Activated CD4-positive, alpha-beta memory T cell treated with anti-CD3 and anti-CD28 coated beads for 36 hours (primary cell): ENCODE measurements around the gene CLCA2. TPM values are rescaled to one million over a fixed set of nuclear protein-coding genes. Genes with fewer than 3 reads are reported as not detected.

Experiments used
- CTCF ChIA-PET: fragments of 350-600 bp; sonication (Branson Sonifier 250); formaldehyde crosslinking; loops from one replicate; lab custom pipeline; 2021; ENCODE audit warnings: antibody characterized with exemption, inconsistent platforms; lab: Charles Lee
- POLR2A ChIA-PET: fragments of 350-600 bp; sonication (Branson Sonifier 250); formaldehyde crosslinking; loops from one replicate; lab custom pipeline; 2021; ENCODE audit warnings: antibody characterized with exemption; lab: Charles Lee
- DNase-seq: peaks from one replicate; pipeline ENCODE4 v3.0.0-alpha.2; 2020
- H3K27ac Mint-ChIP-seq: one replicate; pipeline ENCODE4 v1.8.0; 2021; ENCODE audit warnings: mixed read lengths
- H3K27me3 Mint-ChIP-seq: one replicate; pipeline ENCODE4 v1.8.0; 2021; ENCODE audit warnings: mixed read lengths
- H3K36me3 Mint-ChIP-seq: one replicate; pipeline ENCODE4 v1.8.0; 2021; ENCODE audit warnings: mixed read lengths
- H3K4me1 Mint-ChIP-seq: one replicate; pipeline ENCODE4 v1.8.0; 2021; ENCODE audit warnings: low read depth, mixed read lengths
- H3K4me3 Mint-ChIP-seq: one replicate; pipeline ENCODE4 v1.8.0; 2021; ENCODE audit warnings: mild to moderate bottlenecking, mixed read lengths
- H3K9me3 Mint-ChIP-seq: one replicate; pipeline ENCODE4 v1.8.0; 2021; ENCODE audit warnings: mixed read lengths
- intact Hi-C: fragments of 100-400 bp; cut with micrococcal nuclease; formaldehyde crosslinking; loops from one replicate; pipeline ENCODE4 v1.15.1; 2023
- total RNA-seq, 2 experiments: library from RNA; stranded (reverse); gene quantifications; one replicate each; pipeline ENCODE4 v1.2.3, GENCODE V29; 2021

Gene CLCA2
- total RNA-seq, 2 experiments from 2014 or later: not detected

DNA sequence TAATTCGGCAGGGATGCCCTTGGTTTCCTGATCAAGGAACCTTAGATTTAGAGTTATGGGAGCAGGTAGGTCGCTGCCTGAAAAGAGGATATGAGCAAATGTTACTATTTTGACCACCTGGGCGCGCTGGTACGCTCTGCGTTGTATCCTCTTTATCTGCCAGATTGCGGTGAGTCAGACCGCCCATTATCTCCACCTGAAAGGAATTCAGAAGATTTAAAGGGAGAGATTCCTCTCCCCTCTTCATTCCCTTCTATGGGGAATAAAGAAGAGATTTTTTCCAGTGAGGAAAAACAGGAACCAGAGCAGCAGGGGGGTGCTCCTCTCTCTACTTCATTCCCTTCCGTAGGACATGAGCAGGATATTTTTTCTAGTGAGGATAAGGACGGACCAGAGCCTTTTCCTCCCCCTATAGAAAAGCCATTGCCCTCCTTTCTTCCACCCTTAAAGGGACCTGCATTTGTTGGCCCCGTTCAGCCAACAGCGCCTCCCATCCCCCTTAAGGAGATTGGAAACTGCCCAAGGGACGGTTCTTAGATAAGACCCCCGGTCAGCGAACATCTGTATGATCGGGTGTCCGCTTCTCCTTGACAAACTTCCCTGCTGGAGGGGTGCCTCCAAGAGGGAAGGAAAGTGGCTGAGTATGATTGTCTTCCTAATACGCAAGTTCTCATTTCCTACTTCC lies 78.9 kb downstream of the CLCA2 start:
- Mint-ChIP-seq H3K36me3 (no peaks in the 10 kb centered on the region), H3K27ac (no peak overlapping the region), H3K9me3 (no peaks in the 10 kb centered on the region), H3K4me3 (peak overlapping the region; percentile 64), H3K27me3 (peaks cover 15% of the 10 kb centered on the region), H3K4me1 (peaks cover 13% of the 10 kb centered on the region)
- ChIA-PET CTCF (interaction anchor here (0.5 to 6.9 kb wide), 21 partner anchors 9 to 1547 kb away, joined by 3 to 57 read pairs (median 4); partner anchors contain the start of genes CLCA2 and ODF2L), POLR2A (no interaction called here)
- DNase-seq: peak; percentile 19
- intact Hi-C loops: loop anchor here (1.0 to 5.0 kb wide), 6 partner anchors 29 to 239 kb away; partner anchors contain the start of genes ODF2L and SH3GLB1

DNA sequence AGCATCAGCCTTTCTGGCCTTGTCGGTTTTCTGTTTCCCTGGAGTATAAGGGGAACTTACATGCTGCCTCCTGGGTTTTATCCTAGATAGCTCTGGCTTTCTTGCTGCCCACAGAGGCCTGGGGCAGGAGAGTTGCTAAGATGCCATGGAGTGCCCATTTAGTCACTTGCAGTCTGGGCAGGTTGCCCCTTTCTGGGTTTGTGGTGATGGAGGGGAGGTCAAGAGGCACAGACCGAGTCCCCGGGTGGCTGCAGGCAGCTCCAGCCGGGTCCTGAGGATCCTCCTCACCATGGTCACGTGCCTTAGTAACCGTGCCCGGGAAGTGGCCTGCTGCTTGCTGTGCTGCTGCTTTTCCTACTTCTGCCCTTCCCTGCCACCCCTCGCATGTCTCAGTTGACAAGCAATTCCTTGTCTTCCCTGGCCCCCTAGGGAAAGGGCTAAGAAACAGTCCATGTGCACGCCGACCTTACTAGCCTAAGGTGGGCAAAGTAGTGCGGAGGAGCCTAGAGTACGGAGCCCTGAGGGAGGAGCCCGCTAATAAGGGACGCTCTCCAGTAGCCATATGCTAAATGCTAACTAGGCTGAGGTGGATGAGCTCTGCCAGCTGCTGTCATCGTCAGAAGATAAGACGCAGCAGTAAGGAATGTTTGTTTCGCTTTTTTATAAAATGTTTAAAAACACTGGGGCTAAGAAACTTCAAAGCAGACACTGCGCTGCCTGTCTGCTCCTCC lies 79.6 kb downstream of the CLCA2 start:
- Mint-ChIP-seq H3K27me3 (peaks cover 13% of the 10 kb centered on the region), H3K4me3 (peak overlapping the region; percentile 20)
- POLR2A ChIA-PET: no interaction called here

DNA sequence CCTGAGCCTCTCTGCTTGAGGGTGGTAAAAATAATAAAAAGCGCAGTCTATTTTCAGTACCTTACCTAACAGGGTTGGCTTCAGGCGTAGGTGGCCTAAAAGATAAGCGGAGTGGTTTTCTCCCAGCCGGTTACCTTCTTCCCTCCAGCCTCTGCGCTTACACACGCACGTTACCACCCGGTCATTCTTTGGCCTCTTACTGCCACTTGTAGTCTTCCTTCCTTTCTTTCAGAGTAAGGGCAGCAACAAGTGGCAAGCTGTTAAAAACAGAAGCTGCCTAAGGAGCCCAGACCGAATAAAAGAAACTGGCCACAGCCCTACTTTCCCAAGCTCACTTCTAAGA lies 80.1 kb downstream of the CLCA2 start:
- ChIA-PET POLR2A (no interaction called here), CTCF (interaction anchor here (0.9 to 6.9 kb wide), 8 partner anchors 30 to 206 kb away, joined by 3 to 57 read pairs (median 3); no protein-coding TSS in a partner anchor)
- no peak overlapping the region for H3K4me3 Mint-ChIP-seq
- DNase-seq: no peak
- peaks cover 10% of the 10 kb centered on the region for H3K27me3 Mint-ChIP-seq
- H3K36me3 Mint-ChIP-seq: no peaks in the 10 kb centered on the region
- H3K9me3 Mint-ChIP-seq: no peaks in the 10 kb centered on the region
- peaks cover 11% of the 10 kb centered on the region for H3K4me1 Mint-ChIP-seq
- H3K27ac Mint-ChIP-seq: no peak overlapping the region
- intact Hi-C loops: loop anchor here (5.0 kb wide), 2 partner anchors 107 to 238 kb away; partner anchors contain the start of gene ODF2L

More for the DNA sequence above, 79.6 kb downstream of the CLCA2 start:
- intact Hi-C loops: loop anchor here (5.0 kb wide), 2 partner anchors 106 to 239 kb away; partner anchors contain the start of gene ODF2L
- Mint-ChIP-seq H3K27ac (no peak overlapping the region), H3K4me1 (peaks cover 11% of the 10 kb centered on the region), H3K9me3 (no peaks in the 10 kb centered on the region), H3K36me3 (no peaks in the 10 kb centered on the region)
- CTCF ChIA-PET: interaction anchor here (0.9 to 6.9 kb wide), 5 partner anchors 29 to 206 kb away, joined by 3 to 57 read pairs (median 3); no protein-coding TSS in a partner anchor
- DNase-seq: no peak

DNA sequence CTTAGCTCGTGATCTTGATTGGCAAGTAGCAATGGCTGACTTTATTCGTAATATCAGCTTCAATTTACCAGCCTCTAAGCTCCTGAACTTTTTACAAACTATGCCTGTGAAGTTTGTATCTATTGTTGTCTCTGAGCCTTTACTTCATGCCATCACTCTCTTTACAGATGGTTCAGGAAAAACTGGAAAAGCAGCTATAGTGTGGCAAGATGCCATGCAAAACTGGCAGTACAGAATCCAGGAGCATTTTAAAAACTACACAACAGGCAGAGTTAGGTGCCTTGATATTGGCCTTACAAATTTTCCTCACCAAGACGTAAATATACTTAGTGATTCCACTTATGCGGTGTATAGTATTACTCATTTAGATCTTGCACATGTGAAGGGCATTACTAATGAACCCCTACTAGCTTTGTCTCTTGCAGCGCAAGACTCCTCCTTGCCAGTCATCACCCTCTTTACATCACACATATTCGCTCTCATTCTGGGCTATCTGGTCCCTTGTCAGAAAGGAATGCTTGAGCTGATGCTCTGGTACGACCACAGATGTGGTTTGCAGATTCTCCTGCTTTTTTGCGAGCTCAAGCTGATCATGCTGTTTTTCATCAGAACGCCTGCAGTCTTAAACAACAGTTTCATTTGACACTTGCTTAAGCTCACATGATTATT lies 81.1 kb downstream of the CLCA2 start:
- DNase-seq: no peak
- H3K4me1 Mint-ChIP-seq: peaks cover 11% of the 10 kb centered on the region
- intact Hi-C loops: loop anchor here (5.0 kb wide), 2 partner anchors 108 to 237 kb away; partner anchors contain the start of gene ODF2L
- no peaks in the 10 kb centered on the region for H3K9me3 Mint-ChIP-seq
- H3K4me3 Mint-ChIP-seq: no peak overlapping the region
- ChIA-PET CTCF (interaction anchor here (0.8 to 6.9 kb wide), 13 partner anchors 13 to 205 kb away, joined by 3 to 57 read pairs (median 3); no protein-coding TSS in a partner anchor), POLR2A (no interaction called here)
- peaks cover 13% of the 10 kb centered on the region for H3K27me3 Mint-ChIP-seq
- no peaks in the 10 kb centered on the region for H3K36me3 Mint-ChIP-seq
- H3K27ac Mint-ChIP-seq: no peak overlapping the region

DNA sequence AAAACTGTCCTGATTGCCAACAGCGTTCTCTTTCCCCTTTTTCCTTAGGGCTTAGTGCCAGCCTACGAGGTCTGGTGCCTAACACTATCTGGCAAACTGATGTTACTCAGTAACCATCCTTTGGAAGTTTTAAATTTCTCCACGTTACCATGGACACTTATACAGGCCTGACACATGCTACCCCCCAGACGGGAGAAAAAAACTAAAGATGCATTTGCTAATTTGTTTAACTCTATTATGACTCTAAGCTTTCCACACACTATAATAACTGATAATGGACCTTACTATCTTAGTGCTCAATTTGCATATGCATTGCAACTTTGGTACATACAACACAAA lies 81.6 kb downstream of the CLCA2 start:
- CTCF ChIA-PET: interaction anchor here (0.8 to 6.9 kb wide), 11 partner anchors 12 to 198 kb away, joined by 3 to 57 read pairs (median 3); no protein-coding TSS in a partner anchor
- intact Hi-C loops: no loop called here
- no peak overlapping the region for H3K4me3 Mint-ChIP-seq
- DNase-seq: no peak
- H3K27me3 Mint-ChIP-seq: peaks cover 13% of the 10 kb centered on the region
- H3K36me3 Mint-ChIP-seq: no peaks in the 10 kb centered on the region
- peaks cover 11% of the 10 kb centered on the region for H3K4me1 Mint-ChIP-seq
- H3K27ac Mint-ChIP-seq: no peak overlapping the region
- POLR2A ChIA-PET: no interaction called here
- H3K9me3 Mint-ChIP-seq: no peaks in the 10 kb centered on the region

Other genes starting within 250 kb of the CLCA2 start
- gene ODF2L, start 27.8 kb upstream of the CLCA2 start, total RNA-seq: 10 to 100 TPM; 31.5 to 32.3 TPM
- not detected for gene CLCA1, start 44.8 kb downstream of the CLCA2 start, total RNA-seq
- not detected for gene CLCA4, start 122.9 kb downstream of the CLCA2 start, total RNA-seq